Pulmonary artery endothelial cell (primary cell): Measurements from ENCODE around the gene OPCML. TPM values are rescaled to one million over a fixed set of nuclear protein-coding genes. Genes with fewer than 3 reads are reported as not detected.

Experiments
- DNase-seq: peaks from one replicate; pipeline ENCODE4 v3.0.0-alpha.2; 2011; ENCODE audit warnings: low read depth, low spot score
- total RNA-seq: library from RNA; depleted of rRNA; stranded (reverse); fragments of >200 nt; gene quantifications from 2 replicates; pipeline ENCODE4 v1.2.3, GENCODE V29; 2014

Gene OPCML
- total RNA-seq, 1 donor from 2014 or later = not detected

DNA sequence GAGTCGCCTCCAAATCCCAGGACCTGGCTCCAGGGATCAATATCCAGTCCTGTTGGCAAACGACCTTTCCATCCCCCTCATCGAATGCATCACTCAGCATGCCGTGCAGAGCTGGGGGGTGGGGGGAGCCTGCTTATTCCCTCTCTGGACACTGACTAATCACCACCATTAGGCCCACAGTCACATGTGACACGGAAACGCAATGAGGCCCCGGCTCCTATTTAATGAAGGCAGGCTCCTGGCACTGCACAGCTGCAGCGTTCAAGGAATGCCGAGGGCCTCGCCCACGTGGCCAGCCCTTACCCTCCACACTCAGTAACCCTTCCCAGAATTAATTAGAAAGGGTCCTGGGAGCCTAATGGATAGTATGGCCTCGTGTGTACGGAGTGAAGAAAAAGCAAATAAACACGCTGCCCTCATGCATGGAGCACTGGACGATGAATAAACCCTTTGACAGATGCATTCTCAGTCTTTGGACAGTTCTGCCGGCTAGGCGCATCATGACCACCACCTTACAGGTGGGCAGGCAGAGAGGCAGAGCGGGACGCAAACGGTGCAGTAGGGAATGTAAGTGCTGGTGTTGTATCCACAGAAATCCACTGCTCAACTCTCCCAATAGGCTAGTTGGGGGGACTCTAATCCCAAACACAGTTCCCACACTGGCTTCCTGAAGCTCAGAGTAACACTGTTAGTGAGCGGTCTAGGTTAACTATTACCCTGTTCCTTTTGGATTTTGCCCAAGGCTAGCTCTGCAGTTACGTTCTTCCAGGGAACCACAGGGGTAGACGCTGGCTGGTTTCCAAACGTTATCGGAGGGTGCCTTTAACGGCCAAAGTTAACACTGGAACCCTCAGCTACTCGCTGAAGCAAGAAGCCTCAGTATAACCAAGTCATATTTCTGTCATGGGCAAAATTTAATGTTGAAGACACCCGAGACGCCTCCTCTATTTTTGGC lies 490.1 kb downstream of the OPCML start:
- no peak for DNase-seq

DNA sequence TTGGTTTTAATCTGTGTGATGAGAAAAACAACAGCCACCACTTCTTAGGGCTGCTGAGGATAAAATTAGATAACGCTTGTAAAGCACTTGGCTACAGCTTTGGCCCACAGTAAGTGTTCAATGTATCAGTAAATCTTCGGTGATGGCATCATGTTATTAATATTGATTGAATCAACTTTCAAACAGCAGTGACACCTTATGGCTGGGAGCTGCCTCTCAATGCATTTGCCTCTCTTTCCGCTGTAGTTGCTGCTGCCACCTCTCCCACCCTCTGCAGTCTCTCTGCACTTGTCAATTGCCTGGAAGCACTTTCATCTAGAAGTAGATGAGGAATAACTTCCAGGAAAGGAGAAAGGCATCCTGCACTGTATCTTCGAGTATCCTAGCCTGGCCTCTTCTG lies 491.1 kb downstream of the OPCML start:
- DNase-seq = no peak

DNA sequence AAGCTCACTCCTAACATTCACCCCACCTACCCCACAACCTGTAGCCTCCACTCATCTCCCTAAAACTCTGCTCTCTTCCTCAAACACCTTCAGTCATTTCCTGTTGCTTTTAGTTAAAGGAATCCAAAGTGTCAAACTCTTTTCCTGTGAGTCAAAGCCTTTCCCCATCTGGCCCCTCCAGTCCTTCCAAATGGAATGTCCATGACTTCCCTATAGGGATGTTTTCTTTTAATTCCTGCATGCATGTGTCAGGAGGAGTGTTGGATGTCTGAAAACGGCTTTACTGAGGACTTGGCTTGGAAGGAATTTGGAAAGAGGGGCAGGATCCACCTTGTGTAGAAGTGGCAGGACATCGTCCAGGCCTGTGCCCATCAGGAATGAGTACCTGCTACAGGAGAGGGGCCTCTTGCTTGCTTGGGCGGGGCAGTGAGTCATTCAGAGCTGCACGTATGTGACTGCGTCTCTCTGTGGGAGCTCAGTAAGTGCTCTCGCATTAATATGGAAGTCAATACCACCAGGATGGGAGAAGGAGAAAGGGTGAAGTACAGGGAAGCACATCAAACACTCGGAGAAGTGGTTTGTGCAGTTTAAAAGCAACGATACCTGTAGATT lies 491.9 kb downstream of the OPCML start:
- DNase-seq = no peak

DNA sequence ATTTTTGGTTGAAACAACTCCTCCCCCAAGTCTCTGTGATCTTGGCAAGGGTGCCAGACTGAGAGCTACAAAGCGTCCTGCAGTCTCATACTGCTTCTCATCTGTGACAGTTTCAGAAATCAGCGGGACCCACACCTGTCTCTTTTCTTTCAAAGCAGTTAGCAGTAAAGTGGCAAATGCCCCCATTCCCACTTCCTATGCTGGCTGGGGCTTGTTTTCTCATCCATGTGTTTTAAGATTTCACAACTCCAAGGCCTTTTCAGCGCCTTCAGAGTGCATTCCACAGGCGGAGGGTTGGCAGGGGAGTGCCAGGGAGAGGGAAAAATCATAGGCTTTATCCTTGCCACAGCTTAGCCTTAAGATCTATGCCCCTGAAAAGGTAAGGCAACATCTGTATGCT lies 493.5 kb downstream of the OPCML start:
- no peak for DNase-seq

DNA sequence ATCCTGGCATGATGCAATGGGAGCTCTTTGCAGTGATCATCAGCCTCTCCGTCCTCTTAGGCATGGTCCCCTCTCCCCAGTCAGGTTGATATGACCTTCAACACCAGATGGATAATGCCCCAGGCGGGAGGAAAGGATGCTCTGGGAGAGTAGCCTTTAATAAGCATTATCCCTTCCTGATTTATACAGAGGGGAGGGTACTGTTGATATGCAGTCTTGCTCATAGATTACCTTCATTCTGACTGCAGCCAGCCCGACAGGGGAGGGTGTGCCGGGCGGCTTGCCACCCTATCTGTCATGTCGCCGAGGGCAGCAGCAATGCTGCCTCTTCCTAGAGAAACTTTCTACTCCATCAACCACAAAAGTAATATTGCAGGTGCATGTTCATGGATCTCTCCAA lies 497.4 kb downstream of the OPCML start:
- DNase-seq = no peak

DNA sequence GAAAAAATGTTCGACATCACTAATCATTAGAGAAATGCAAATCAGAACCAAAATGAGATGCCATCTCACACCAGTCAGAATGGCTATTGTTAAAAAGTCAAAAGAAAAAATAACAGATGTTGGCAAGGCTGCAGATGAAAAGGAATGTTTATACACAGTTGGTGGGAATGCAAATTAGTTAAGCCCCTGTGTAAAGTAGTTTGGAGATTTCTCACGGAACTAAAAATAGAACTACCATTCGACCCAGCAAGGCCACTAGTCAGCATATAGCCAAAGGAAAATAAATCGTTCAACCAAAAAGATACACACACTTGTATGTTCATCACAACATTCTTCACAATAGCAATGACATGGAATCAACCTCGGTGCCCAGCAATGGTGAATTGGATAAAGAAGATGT lies 503.2 kb downstream of the OPCML start:
- no peak for DNase-seq

DNA sequence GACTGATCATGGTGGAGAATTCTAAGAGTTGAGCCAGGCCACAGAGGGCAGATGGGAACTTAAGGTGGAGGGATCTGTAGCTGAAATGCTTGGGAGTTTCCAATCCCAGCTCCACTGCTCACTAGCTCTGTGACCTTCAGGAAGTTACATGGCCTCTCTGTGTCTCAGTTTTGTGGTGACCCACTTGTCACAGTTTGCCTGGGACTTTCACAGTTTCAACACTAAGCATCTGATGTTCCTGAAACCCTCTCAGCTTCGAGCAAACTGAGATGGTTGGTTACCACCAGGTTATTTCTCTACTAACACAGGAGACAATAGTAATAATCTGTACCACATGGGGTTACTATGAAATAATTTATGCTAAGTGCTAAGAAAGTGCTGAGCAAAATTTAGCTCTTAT lies 505.3 kb downstream of the OPCML start:
- no peak for DNase-seq

DNA sequence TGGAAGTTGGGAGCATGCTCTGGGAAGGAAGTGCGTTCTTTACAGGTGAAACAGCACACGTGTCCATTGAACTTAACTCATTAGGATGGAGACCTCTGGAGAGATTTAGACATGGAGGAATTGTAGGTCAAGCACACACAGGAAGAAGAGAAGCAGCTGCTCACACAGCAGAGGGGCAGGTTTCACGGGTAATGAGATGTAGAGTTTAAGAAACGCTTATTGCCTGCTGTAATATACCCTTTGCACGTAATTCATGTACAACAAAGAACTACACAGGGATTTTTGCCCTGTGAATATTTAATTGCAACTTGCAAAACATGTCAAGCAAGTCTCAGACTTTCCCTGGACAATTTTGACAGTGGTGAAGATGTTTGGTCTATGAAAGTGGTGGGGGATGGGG lies 508.0 kb downstream of the OPCML start:
- DNase-seq = no peak

DNA sequence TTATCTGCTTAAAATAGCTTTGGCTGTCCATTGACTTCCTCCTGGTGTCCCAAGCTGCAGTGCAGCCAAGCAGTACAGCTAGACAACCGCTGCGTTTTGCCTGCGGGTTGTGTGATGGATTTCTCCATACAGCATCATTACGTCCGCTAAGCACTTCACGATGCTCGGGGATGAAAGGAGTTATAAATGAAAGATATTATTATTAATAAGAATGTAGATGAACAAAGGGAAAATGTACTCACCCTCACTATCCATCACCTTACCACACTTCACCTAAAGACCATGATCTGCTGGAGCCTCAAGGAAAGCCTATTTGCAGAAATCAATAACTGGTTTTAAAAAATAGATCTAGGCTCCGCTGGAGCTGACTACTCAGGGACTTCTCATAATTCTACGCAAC lies 509.1 kb downstream of the OPCML start:
- DNase-seq = no peak

DNA sequence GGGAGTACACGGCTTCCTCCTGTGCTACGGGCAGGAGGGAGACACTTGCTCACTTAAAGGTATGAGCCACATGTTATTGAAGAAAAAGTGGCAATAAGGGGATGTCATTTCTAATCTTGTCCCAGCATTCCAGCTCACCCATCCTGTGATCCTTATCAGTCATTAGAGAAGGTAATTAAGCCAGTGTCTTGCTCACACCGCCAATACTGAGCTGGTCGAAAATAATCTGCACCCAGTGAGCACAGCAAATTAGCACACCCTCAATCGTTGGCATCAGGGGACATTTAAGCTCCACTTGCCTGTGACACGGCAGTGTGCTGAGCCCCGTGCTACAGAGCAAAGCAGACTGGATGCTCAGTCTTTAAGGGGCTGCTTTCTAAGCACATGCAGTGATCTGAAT lies 510.7 kb downstream of the OPCML start:
- no peak for DNase-seq

DNA sequence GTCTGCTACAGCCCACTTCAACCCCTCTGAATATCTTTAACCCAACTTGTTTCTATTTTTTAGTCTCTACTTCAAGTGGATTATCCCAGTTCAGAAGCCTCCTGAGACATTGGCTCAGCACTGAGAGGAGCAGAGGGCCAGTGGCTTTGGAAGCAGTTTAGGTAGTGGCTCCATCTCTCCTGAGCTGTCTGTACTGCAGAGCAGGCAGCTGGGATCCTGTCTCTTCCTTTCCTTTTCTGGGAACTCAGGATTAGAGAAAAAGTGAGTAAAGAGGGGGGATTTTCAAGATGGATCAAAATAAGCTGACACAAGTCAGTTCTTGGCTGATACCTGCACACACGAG lies 512.0 kb downstream of the OPCML start:
- no peak for DNase-seq

DNA sequence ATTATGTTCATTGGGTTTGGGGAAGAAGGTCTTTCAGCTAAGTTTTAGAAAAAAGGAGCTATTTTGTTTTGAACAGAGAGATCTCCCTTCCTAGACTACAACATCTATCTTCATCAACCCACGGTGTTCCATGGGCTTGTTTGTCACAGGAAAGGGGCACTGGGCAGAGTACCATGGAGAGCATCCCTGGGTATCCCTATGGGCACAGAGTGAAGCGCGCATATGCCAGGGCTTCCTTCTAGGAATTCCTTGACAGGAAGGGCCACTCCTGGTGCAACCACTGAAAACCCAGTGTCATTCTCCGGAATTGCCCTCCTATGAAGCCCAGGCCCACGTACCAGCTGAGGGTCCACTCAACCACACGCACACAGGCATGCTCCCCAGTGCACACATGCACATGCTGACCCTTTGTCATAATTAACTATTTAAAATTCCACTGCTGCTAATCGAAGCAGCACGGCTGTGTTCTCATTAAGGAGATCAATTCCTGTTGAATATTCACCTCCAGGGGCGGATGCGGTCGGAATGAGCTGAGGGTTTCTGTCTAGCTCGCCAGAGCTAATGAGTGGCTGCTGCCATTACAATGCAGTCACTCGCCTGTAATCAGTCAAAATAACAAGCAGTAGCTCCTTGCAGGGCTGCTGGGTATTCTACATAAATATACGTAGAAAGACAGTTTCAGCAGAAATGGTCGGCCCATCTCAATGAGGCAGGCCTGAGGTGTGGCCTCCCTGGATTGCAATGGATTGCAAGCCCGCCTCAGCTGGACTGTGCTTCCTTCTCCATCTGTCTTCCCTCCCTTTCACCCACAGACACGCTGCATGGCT lies 512.5 kb downstream of the OPCML start:
- no peak for DNase-seq

DNA sequence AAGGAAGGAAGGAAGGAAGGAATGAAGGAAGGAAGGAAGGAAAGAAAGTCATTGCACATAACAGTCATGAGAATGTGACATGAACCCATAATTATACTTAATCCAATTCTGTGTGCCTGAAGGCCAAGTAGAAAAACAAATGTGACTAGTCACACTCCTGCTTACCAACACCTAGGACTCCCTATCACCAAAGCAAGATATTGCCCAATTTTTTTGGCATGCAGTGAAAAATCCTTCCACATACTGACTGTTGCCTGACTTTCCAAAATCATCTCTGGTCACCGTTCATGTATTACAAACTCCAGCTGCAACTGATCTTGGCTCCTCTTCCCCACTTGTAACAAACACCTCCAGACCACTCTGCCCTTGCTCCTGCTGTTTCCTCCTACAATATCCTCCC lies 516.8 kb downstream of the OPCML start:
- DNase-seq = no peak

DNA sequence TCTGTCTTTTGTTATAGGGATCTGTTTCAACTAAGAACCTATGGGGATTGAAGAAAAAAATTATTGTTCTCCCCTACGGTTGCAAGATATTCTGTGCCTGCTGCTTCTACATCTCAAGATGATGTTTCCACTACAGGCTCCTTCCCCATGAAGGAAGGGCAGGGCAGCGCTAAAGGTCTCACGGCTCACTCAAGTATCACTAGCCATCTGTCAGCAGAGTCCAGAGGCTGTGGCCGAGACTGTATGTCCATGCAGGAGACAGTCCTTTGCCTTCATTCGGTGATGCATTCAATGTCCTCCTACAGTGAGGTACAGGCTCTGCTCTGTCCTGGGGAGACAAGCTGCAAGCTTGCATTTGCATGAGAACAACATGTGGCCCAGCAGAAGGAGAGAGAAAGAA lies 518.0 kb downstream of the OPCML start:
- DNase-seq = no peak

DNA sequence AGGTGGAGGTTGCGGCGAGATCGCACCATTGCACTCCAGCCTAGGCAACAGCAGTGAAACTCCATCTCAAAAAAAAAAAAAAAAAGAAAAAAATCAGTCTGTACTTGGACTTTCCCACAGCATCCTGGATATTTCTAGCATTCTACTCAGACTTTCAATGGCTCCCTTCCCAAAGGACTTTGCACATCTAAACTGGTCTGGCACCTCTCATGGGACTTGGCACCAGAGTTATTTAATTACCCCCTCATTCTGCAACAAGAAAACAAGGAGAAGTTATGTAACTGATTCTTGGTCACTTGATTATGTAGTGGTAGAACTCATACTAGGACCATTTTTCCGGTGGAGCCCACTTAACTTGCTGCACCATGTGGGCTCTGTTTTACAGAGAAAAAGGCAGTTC lies 519.5 kb downstream of the OPCML start:
- no peak for DNase-seq

DNA sequence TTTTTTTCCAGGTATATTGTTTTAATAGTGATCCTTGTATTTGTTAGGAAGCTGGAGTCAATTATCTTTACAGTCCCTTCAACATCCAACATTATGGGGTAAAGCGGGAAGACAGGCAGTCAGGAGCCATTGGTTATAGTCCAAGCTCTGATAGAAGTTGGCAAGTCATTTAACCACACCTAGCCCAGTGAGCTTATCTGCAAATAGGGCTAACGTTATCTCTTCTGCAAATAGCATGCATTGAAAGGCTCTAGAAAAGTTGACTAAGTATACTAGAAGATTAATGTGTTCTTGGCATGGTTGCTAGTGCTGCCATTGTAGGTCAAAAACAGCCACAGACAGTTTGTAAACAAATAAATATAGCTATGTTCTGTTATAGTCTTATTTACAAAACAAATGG lies 520.7 kb downstream of the OPCML start:
- no peak for DNase-seq

DNA sequence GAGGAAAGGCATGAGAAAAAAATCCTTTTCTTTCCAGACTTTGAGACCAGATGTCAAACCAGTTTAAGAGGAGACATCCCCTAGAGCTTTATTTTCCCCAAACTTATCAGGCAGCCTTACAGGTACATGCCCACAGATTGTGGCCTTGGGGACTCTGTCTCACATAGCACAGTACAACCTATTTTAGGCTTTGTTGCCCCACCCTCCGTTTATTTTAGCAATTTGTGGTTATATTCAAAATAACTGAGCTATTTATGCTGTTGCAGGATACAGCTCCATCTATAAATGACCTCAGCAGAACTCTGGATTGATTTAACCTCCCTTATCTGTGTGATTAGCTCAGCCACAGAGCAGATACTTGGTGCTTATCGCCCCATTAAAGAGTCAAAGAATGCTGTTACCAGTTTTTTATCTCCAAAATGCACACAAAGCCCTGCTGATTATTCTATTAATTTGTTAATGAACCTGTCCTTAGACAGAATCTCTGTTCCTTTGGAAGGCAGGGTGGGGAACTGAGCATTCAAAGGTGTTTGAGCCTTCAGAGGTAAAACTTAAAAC lies 525.2 kb downstream of the OPCML start:
- DNase-seq = no peak

DNA sequence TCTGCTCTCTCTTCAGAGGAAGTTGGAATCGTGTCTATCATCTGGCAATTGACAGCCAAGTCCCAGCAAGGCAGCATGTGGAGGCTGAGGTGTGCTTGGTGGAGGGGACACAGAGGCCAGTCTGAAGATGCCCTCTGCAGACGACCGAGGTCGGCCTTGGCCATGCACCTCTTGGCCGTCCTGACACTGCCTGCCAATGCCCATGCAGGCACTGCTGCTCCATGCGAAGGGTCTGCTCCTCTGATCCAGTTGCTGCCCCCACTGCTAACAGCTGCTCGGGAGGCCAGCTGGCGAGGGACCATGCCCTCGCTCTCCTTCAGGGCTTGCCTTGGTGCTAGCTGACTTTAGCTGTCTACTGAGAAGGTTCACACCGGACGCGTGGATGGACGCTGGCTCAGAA lies 527.9 kb downstream of the OPCML start:
- DNase-seq = no peak

DNA sequence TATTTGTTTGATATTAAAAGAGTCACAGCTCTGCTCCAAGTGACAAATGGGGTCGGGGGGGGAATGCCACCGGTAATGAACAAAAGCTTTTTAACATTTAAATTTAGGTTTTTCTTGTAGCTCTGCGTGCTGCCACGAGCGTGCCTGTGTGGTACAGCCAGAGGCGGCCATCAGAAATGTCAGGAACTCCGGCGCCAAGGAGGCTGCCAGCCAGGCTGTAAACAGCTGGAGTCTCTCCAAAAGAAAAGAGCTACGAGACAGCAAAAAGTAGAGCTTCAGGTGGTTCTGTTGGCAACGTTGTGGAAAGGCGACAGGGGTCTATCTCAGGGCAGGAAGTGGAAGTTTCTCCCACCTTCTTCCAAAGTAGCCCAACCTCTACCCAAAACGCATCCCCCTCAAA lies 532.8 kb downstream of the OPCML start:
- DNase-seq = no peak

DNA sequence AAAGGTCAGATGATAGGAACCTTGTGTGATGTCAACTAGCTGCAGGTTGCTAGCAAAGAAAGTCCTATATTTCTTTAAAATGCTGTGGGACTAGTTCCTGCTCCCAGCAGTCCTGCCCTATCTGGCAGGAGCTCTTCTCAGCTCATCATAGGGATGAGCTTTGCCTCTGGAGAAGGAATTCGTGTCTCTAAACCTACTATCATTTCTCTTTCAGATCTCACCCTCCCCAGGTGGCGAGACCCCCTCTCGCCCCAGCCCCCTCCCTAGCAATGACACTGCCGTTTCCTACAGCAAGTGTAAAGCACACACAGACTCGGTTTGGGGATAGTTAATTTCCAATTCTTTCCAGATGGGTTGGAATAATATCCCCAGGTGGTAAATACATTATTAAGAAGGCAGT lies 533.3 kb downstream of the OPCML start:
- DNase-seq = no peak

DNA sequence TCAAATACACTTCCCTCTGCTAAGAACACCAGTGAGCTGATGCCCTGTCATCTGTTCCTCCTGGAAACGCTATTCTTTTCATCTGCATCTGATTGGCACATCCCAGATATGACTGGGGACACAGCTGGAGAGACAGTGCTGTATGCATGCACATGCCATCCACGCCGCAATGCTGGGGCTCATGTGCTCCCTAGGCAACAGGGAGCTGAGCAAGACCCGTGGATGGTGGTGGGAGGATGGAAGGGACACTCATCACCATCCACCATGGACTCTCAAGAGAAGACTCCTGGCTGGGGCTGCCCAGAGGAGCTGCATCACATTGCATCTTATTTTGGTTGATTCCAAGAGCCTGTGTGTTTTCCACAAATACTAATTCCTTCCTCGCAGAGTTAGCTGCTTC lies 534.9 kb downstream of the OPCML start:
- no peak for DNase-seq

DNA sequence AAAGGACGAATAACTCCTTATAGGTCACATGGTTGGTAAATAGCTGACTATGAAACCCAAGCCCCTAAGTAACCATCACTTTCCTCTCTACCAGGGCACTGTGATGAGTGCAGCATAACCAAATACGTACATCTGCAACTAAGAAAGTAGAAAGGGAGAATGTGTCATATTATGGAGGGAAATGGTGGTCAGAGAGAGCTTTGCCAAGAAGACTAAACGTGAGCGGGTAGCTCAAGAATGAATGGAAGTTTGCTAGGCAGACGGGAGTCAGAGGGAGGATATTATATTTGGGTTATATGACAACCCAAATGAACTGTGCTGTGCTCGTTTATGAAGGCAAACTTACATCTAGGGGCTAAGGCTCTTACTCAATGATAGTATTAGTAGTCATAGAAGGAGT lies 537.3 kb downstream of the OPCML start:
- DNase-seq = no peak
